ENCODE results near the gene FUS. TPM values are rescaled to one million over a fixed set of nuclear protein-coding genes. Genes with fewer than 3 reads are reported as not detected.

FUS gene
- total RNA-seq, 2 experiments from 2014 or later: 104 to 953 TPM

- H3K4me2 ChIP-seq (ENCODE audit: low read length): no peak overlapping the region
- H3K9me2 ChIP-seq (ENCODE audit: insufficient read depth, low read length): no peaks in the 10 kb centered on the region
- no TSS peak for BruUV-seq (replicated peaks)
- no peaks in the 10 kb centered on the region for H3K79me2 ChIP-seq (ENCODE audit: insufficient read depth, low read depth, low read length)
- CTCF ChIA-PET (ENCODE audit: unreplicated experiment): no interaction called here
- intact Hi-C loops (cut with micrococcal nuclease; ENCODE audit: unreplicated experiment): no loop called here
- H3K4me1 ChIP-seq (ENCODE audit: insufficient read depth, low read length, poor library complexity, severe bottlenecking): no peaks in the 10 kb centered on the region
- no peaks in the 10 kb centered on the region for H4K20me1 ChIP-seq (ENCODE audit: insufficient read depth, low read length)
- H3K27ac ChIP-seq (ENCODE audit: low read depth, low read length, poor library complexity, severe bottlenecking): no peak overlapping the region
- no peak overlapping the region for H3K4me3 ChIP-seq (ENCODE audit: low read depth, low read length, poor library complexity, severe bottlenecking)
- no peak for DNase-seq (ENCODE audit: low spot score)
- no peaks in the 10 kb centered on the region for H3K9me3 ChIP-seq (ENCODE audit: low read length)
- POLR2A ChIA-PET: no interaction called here
- no peak overlapping the region for H2AFZ ChIP-seq (ENCODE audit: low read length)
- no peak for TF ChIP-seq EZH2phosphoT487 (IDR thresholded peaks at IDR 0.05; ENCODE audit: borderline replicate concordance, low read depth, low read length)
- TF ChIP-seq, protein P1, sequence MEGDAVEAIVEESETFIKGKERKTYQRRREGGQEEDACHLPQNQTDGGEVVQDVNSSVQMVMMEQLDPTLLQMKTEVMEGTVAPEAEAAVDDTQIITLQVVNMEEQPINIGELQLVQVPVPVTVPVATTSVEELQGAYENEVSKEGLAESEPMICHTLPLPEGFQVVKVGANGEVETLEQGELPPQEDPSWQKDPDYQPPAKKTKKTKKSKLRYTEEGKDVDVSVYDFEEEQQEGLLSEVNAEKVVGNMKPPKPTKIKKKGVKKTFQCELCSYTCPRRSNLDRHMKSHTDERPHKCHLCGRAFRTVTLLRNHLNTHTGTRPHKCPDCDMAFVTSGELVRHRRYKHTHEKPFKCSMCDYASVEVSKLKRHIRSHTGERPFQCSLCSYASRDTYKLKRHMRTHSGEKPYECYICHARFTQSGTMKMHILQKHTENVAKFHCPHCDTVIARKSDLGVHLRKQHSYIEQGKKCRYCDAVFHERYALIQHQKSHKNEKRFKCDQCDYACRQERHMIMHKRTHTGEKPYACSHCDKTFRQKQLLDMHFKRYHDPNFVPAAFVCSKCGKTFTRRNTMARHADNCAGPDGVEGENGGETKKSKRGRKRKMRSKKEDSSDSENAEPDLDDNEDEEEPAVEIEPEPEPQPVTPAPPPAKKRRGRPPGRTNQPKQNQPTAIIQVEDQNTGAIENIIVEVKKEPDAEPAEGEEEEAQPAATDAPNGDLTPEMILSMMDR (conservative IDR thresholded peaks at IDR 0.05; ENCODE audit: low read length): no peak
- no peaks in the 10 kb centered on the region for H3K36me3 ChIP-seq (ENCODE audit: insufficient read depth, low read length)
Measured at GRCh38 chr16:31229501-31229900, 49.6 kb downstream of the FUS start.

- no peaks in the 10 kb centered on the region for H3K36me3 ChIP-seq (ENCODE audit: insufficient read depth, low read length)
- H2AFZ ChIP-seq (ENCODE audit: low read length): no peak overlapping the region
- no peak for DNase-seq (ENCODE audit: low spot score)
- TF ChIP-seq, protein P1 (conservative IDR thresholded peaks at IDR 0.05; ENCODE audit: low read length): no peak
- TF ChIP-seq EZH2phosphoT487 (IDR thresholded peaks at IDR 0.05; ENCODE audit: borderline replicate concordance, low read depth, low read length): no peak
- H3K9me3 ChIP-seq (ENCODE audit: low read length): no peaks in the 10 kb centered on the region
- ChIA-PET POLR2A (no interaction called here), CTCF (ENCODE audit: unreplicated experiment) (no interaction called here)
- no peak overlapping the region for H3K4me3 ChIP-seq (ENCODE audit: low read depth, low read length, poor library complexity, severe bottlenecking)
- H4K20me1 ChIP-seq (ENCODE audit: insufficient read depth, low read length): no peaks in the 10 kb centered on the region
- no TSS peak for BruUV-seq (replicated peaks)
- no peak overlapping the region for H3K4me2 ChIP-seq (ENCODE audit: low read length)
- intact Hi-C loops (cut with micrococcal nuclease; ENCODE audit: unreplicated experiment): no loop called here
- H3K27ac ChIP-seq (ENCODE audit: low read depth, low read length, poor library complexity, severe bottlenecking): no peak overlapping the region
- H3K9me2 ChIP-seq (ENCODE audit: insufficient read depth, low read length): no peaks in the 10 kb centered on the region
- no peaks in the 10 kb centered on the region for H3K4me1 ChIP-seq (ENCODE audit: insufficient read depth, low read length, poor library complexity, severe bottlenecking)
- no peaks in the 10 kb centered on the region for H3K79me2 ChIP-seq (ENCODE audit: insufficient read depth, low read depth, low read length)
Measured at GRCh38 chr16:31238041-31238440, 58.1 kb downstream of the FUS start.

Small RNA genes lying within 50 kb of the gene (small RNA-seq; reads per million reads assigned to genes)
- gene AC009088.4 (not detected), gene NDUFA3P6 (not detected)

Other genes starting within 250 kb of the FUS start
- gene ORAI3, start 231.1 kb upstream of the FUS start, total RNA-seq (2014; rRNA removed; shearing (Covaris generic)): 5.7 and 7.8 TPM in 2 replicates
- 16.3 and 18.3 TPM in 2 replicates for gene ORAI3, start 231.1 kb upstream of the FUS start, total RNA-seq (2022)
- gene SETD1A, start 222.4 kb upstream of the FUS start, total RNA-seq (2014; rRNA removed; shearing (Covaris generic)): 8.6 and 9.0 TPM in 2 replicates
- gene SETD1A, start 222.4 kb upstream of the FUS start, total RNA-seq (2022): 35.7 and 36.0 TPM in 2 replicates
- gene HSD3B7, start 194.9 kb upstream of the FUS start, total RNA-seq (2014; rRNA removed; shearing (Covaris generic)): 1.9 and 3.3 TPM in 2 replicates
- 2.4 and 2.6 TPM in 2 replicates for gene HSD3B7, start 194.9 kb upstream of the FUS start, total RNA-seq (2022)
- gene STX1B, start 169.5 kb upstream of the FUS start, total RNA-seq (2014; rRNA removed; shearing (Covaris generic)): 0.47 TPM in 1 of 2 replicates, not detected in the other
- 2.1 and 2.4 TPM in 2 replicates for gene STX1B, start 169.5 kb upstream of the FUS start, total RNA-seq (2022)
- 14.6 and 16.6 TPM in 2 replicates for gene STX4, start 146.6 kb upstream of the FUS start, total RNA-seq (2014; rRNA removed; shearing (Covaris generic))
- gene STX4, start 146.6 kb upstream of the FUS start, total RNA-seq (2022): 40.5 and 41.6 TPM in 2 replicates
- gene ZNF668, start 105.9 kb upstream of the FUS start, total RNA-seq (2014; rRNA removed; shearing (Covaris generic)): 7.8 and 18.7 TPM in 2 replicates
- 17.1 and 21.7 TPM in 2 replicates for gene ZNF668, start 105.9 kb upstream of the FUS start, total RNA-seq (2022)
- gene ZNF646, start 105.7 kb upstream of the FUS start, total RNA-seq (2014; rRNA removed; shearing (Covaris generic)): 25.4 and 30.1 TPM in 2 replicates
- gene ZNF646, start 105.7 kb upstream of the FUS start, total RNA-seq (2022): 33.8 and 34.0 TPM in 2 replicates
- gene PRSS53, start 91.2 kb upstream of the FUS start, total RNA-seq (2014; rRNA removed; shearing (Covaris generic)): 3.7 and 4.4 TPM in 2 replicates
- 5.7 and 6.1 TPM in 2 replicates for gene PRSS53, start 91.2 kb upstream of the FUS start, total RNA-seq (2022)
- 68.8 and 69.3 TPM in 2 replicates for gene VKORC1, start 85.3 kb upstream of the FUS start, total RNA-seq (2014; rRNA removed; shearing (Covaris generic))
- gene VKORC1, start 85.3 kb upstream of the FUS start, total RNA-seq (2022): 60.1 and 70.2 TPM in 2 replicates
- 25.0 and 40.4 TPM in 2 replicates for gene BCKDK, start 71.8 kb upstream of the FUS start, total RNA-seq (2014; rRNA removed; shearing (Covaris generic))
- gene BCKDK, start 71.8 kb upstream of the FUS start, total RNA-seq (2022): 36.5 and 39.0 TPM in 2 replicates
- 86.9 and 89.1 TPM in 2 replicates for gene KAT8, start 62.5 kb upstream of the FUS start, total RNA-seq (2014; rRNA removed; shearing (Covaris generic))
- 95.3 and 102 TPM in 2 replicates for gene KAT8, start 62.5 kb upstream of the FUS start, total RNA-seq (2022)
- not detected in 2 replicates for gene PRSS8, start 44.4 kb upstream of the FUS start, total RNA-seq (2014; rRNA removed; shearing (Covaris generic))
- gene PRSS8, start 44.4 kb upstream of the FUS start, total RNA-seq (2022): not detected in 2 replicates
- 0.36 TPM in 1 of 2 replicates, not detected in the other for gene PRSS36, start 30.1 kb upstream of the FUS start, total RNA-seq (2014; rRNA removed; shearing (Covaris generic))
- gene PRSS36, start 30.1 kb upstream of the FUS start, total RNA-seq (2022): 1.0 TPM in 1 of 2 replicates, not detected in the other
- 3.7 and 5.5 TPM in 2 replicates for gene PYCARD, start 22.6 kb downstream of the FUS start, total RNA-seq (2014; rRNA removed; shearing (Covaris generic))
- gene PYCARD, start 22.6 kb downstream of the FUS start, total RNA-seq (2022): 10.3 and 14.8 TPM in 2 replicates
- gene TRIM72, start 34.0 kb downstream of the FUS start, total RNA-seq (2014; rRNA removed; shearing (Covaris generic)): 0.13 and 0.21 TPM in 2 replicates
- gene TRIM72, start 34.0 kb downstream of the FUS start, total RNA-seq (2022): 0.46 and 1.1 TPM in 2 replicates
- not detected in 2 replicates for gene PYDC1, start 37.0 kb downstream of the FUS start, total RNA-seq (2014; rRNA removed; shearing (Covaris generic))
- not detected in 2 replicates for gene PYDC1, start 37.0 kb downstream of the FUS start, total RNA-seq (2022)
- not detected in 2 replicates for gene ITGAM, start 79.8 kb downstream of the FUS start, total RNA-seq (2014; rRNA removed; shearing (Covaris generic))
- 0.09 and 0.23 TPM in 2 replicates for gene ITGAM, start 79.8 kb downstream of the FUS start, total RNA-seq (2022)
- not detected in 2 replicates for gene ITGAX, start 175.0 kb downstream of the FUS start, total RNA-seq (2014; rRNA removed; shearing (Covaris generic))
- gene ITGAX, start 175.0 kb downstream of the FUS start, total RNA-seq (2022): not detected in 2 replicates
- gene ITGAD, start 213.2 kb downstream of the FUS start, total RNA-seq (2014; rRNA removed; shearing (Covaris generic)): not detected in 2 replicates
- gene ITGAD, start 213.2 kb downstream of the FUS start, total RNA-seq (2022): not detected in 2 replicates
- gene COX6A2, start 248.2 kb downstream of the FUS start, total RNA-seq (2014; rRNA removed; shearing (Covaris generic)): not detected in 2 replicates
- gene COX6A2, start 248.2 kb downstream of the FUS start, total RNA-seq (2022): not detected in 2 replicates